NCI-H1105 treated with DMSO at 0.1 percent for 48 hours (cell line): ENCODE results near the gene ALG6.
"Not testable (repeated sequence)": the region's sequence is repeated elsewhere in the genome, so short reads cannot be mapped to it uniquely, and the experiment has no call there.

Experiments
- DNase-seq: peaks from one replicate; lab custom pipeline; 2025; lab: John Stamatoyannopoulos, UW

Gene ALG6

GRCh38 chr1:63328781-63329180 lies 38.6 kb upstream of the ALG6 start:
- DNase-seq: no peak

GRCh38 chr1:63329621-63330330 lies 37.7 kb upstream of the ALG6 start:
- no peak for DNase-seq

DNA sequence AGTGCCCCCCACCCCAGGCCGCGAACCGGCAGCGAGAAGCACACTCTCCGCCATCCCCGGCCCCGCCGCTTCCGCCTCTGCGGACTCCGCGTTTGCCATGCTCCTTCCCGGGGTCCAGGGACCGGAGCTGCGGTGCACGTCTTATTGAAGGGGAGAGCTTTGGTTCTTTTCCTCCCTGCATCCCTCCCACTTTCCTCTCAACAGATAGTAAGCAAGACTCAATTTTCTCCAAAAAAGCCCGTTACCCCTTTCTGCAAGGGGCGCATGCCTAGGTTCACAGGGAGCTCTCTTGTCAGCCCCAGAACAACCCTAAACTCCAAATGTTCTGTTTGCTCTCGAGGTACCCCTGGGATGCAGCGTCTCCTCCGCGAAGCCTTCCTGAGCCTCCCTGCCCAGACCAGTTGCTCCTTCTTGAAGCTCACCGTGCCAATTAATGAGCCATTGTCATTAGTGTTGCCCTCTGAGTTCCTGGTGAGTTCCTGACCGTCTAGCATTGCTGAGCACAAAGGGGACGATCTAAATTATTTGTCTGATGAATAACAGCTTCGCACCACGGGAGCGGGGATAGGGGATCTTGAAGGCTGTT lies 37.0 kb upstream of the ALG6 start:
- DNase-seq: no peak

- no peak for DNase-seq
These were observed 25.0 kb upstream of the ALG6 start for GRCh38 chr1:63342402-63342801.

DNA sequence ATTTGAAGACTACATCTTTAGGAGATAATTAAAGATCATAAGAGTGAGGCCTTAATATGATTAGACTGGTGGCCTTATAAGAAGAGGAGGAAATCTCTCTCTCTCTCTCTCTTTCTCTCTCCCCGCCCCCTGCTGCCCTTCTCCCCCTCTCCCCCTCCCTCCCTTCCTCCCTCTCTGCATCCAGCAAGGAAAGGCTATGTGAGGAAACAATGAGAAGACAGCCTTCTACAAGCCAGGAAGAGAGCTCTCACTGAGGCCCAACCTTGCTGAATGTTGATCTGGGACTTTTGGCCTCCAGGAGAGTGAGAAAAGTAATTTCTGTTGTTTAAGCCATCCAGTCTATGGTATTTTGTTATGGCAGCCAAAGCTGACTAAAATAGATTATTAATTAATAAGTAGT lies 23.5 kb upstream of the ALG6 start:
- no peak for DNase-seq

DNA sequence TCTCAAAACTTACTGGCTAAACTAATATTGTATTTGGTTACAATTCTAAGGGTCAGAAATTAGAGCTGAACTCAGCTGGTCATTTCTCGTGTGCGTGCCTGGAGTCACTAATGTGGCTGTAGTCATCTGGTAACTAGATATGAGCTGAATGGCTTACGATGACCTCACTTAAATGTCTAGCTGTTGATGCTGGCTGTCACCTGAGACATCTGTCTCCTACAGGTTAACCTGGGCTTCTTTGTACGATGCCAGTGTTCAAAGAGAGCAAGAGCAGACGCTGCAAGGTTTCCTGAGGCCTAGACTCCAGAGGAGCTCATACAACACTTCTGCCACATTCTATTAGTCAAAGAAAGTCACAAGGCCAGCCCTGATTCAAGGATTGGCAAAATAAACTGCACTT lies 17.1 kb upstream of the ALG6 start:
- DNase-seq: no peak

GRCh38 chr1:63352736-63353135 lies 14.7 kb upstream of the ALG6 start:
- no peak for DNase-seq

DNA sequence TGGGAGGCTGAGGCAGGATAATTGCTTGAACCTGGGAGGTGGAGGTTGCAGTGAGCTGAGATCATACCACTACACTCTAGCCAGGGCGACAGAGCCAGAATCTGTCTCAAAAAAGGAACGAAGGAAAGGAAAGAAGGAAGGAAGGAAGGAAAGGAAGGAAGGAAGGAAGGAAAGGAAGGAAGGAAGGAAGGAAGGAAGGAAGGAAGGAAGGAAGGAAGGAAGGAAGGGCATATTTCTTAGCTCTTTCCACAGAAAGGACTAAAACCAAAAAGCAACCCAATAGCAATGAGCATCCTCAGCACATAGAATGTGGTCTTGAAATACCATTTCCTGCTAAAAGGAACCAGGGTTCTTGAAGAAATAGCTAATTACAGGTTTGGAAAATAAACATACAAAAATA lies 11.2 kb upstream of the ALG6 start:
- not testable (repeated sequence) for DNase-seq

- DNase-seq: no peak
These were observed 7.9 kb upstream of the ALG6 start for GRCh38 chr1:63359561-63359960.

GRCh38 chr1:63362073-63362472 lies 5.4 kb upstream of the ALG6 start:
- DNase-seq: no peak

- DNase-seq: no peak
These were observed 4.8 kb upstream of the ALG6 start for GRCh38 chr1:63362578-63362977.

DNA sequence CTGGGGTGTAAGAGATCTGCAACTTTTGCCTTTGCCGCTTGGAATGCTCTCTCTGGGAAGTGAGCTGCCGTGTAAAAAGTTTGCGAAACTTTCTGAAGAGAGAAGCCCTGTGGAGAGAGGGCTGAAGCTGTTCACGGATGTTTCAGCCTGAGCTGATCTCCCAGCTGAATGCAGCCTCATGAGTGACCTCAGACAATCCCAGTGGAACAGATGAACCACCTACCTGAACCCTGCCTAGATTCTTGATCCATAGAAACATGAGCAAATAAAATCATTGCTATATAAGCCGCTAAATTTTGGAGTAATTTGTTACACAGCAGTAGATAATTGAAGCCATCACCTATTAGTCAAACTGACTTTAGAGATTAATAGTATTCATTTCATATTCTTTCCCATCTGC lies 4.4 kb upstream of the ALG6 start:
- DNase-seq: no peak

GRCh38 chr1:63366908-63367214 lies 566 bp upstream of the ALG6 start:
- peak; percentile 45 for DNase-seq

DNA sequence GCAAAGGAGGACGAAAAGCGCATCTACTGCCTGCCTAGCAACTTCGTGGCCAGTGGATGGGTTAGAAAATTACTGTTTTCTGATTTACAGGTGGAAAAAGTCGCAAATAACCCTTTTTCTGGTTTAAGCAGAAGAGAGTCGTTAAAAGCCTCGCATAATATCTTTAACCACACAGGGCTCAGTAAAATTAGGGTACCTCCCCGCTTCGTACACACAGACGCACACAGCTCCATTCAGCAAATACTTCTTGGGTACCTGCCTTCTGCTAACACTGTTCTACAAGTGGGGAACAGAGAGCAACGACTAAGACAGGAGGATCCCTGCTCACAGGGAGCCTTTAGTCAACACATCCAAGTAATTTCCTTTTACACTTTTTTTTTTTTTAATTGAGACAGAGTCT lies 704 bp downstream of the ALG6 start:
- no peak for DNase-seq

DNA sequence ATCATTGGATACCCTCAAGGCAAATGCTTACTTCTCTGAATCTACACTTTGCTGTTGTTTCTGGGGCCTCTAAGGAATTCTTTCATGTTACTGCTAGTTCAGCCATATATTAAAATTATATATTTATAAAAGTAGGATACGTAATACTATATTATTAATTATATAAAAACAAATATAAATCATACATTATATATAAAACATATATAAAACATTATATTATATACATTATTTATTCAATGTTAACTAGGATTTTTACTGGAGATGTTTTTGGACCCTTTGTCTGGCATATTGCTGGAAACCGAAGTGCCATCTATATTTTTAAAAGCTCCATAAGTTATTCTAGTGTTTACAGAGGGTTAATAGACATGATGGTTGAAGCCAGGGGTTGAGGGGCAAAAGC lies 12.2 kb downstream of the ALG6 start:
- no peak for DNase-seq

GRCh38 chr1:63381741-63382140 lies 14.3 kb downstream of the ALG6 start:
- DNase-seq: no peak

DNA sequence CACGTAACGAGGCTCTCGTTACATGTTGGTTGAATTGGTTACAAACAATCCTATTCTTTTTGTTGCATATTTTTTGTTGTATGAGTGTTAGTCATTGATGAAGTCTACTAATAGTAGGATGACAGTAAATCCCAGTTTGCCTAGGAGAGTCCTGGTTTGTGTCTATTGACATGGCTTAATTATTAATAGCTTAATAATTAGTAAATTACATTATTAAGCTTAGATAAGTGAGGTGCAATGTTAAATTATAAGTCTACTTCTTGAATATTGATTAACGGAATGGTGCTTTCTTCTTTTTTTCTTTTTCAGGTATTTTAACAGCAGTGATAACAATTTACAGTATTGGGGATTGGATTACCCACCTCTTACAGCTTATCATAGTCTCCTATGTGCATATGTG lies 34.5 kb downstream of the ALG6 start:
- DNase-seq: no peak

DNA sequence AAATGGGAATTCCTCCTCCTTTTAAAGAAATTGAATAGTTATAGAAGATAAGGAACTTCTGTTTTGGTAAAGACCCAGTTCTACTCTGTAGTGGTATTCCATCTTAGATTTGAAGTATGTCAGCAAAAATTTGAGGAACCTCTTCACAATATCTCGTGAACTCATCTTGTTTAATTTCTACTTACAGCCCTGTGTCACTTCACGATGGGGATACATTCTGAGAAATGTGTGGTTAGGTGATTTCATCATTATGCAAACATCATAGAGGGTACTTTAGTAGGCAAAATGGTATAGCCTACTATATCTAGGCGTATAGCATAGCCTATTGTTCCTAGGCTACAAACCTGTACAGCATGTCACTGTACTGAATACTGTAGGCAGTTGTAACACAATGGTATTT lies 36.0 kb downstream of the ALG6 start:
- no peak for DNase-seq

DNA sequence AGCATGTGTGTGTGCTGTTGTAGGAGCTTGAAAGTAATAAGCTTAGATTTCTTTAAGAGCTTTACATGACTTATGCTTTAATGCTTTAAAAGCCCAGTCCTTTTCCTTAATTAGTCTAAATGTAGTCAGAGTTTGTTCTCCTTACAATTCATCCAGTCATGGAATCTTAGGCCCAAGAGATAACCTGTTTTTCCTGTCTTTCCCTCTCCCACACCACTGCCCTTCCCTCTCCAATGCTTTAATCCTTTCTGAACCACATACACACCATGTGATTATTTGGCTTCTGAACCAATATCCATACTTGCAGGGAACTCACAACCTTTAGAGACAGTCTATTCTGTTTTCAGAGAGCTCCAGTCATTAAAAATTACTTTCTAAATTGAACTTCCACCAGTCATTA lies 37.6 kb downstream of the ALG6 start:
- DNase-seq: no peak

GRCh38 chr1:63405987-63406386 lies 38.6 kb downstream of the ALG6 start:
- DNase-seq: no peak

- DNase-seq: no peak
These were observed 39.6 kb downstream of the ALG6 start for GRCh38 chr1:63407002-63407401.

DNA sequence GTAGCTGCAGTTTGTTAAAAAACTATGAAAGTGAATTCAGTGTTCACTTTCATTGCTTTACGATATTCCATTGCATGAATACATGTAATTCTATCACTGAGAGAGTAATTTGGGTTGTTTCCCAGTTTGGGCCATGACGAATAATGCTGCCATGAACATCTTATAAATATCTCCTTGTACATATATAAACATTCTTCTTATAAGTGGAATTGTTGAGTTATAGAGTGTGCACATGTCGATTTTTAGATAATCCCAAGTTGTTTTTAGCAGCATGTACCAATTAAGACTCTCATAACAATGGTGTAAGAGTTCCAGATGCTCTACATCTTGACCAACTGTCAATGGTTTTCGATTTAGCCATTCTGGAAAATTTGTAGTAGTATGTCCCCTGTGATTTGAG lies 40.9 kb downstream of the ALG6 start:
- DNase-seq: no peak

DNA sequence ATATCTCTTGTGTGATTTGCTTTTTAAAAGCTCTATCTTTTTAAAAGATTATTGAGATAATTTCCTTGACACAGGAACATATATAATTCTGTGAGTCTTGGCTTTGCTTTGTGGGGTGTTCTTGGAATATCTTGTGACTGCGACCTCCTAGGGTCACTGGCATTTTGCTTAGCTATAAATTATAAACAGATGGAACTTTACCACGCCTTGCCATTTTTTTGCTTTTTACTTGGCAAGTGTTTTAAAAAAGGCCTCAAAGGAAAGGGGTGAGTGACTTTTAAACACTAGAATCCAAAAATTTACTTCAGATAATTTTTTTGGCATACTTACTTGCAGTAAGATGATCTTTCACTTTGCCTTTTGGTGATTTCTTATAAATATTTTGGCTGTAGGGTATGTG lies 43.6 kb downstream of the ALG6 start:
- DNase-seq: no peak

- DNase-seq: no peak
These were observed 46.0 kb downstream of the ALG6 start for GRCh38 chr1:63413394-63413793.
